Keratinocyte (primary cell): ENCODE data around the gene LEMD1.
"Not testable (repeated sequence)": the region's sequence is repeated elsewhere in the genome, so short reads cannot be mapped to it uniquely, and the experiment has no call there.

ENCODE experiments used
- EZH2 ChIP-seq: IDR thresholded peaks from one replicate; pipeline ENCODE4 v1.6.1; 2012; ENCODE audit warnings: inconsistent platforms, mild to moderate bottlenecking, low read length, moderate library complexity
- TF ChIP-seq, protein P1 (sequence below), 3 experiments: IDR thresholded peaks in 1 of 3; conservative IDR thresholded peaks in 1 of 3; optimal IDR thresholded peaks in 1 of 3; 2 replicates in 2 of 3; 3 replicates in 1 of 3; pipeline versions ENCODE3 to v1.5.1; 2011; ENCODE audit warnings: low read length in 3 of 3, mild to moderate bottlenecking in 3 of 3, moderate library complexity in 2 of 3, control low read depth in 1 of 3, inconsistent platforms in 1 of 3; ENCODE audit not compliant: insufficient read depth in 2 of 3; ENCODE audit errors: extremely low read depth in 1 of 3

DNA sequence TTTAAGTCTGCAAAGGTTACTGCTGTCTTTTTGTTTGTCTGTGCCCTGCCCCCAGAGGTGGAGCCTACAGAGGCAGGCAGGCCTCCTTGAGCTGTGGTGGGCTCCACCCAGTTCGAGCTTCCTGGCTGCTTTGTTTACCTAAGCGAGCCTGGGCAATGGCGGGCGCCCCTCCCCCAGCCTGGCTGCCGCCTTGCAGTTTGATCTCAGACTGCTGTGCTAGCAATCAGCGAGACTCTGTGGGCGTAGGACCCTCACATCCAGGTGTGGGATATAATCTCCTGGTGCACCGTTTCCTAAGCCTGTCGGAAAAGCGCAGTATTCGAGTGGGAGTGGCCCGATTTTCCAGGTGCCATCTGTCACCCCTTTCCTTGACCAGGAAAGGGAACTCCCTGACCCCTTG lies 15.6 kb downstream of the LEMD1 start:
- TF ChIP-seq, protein P1, sequence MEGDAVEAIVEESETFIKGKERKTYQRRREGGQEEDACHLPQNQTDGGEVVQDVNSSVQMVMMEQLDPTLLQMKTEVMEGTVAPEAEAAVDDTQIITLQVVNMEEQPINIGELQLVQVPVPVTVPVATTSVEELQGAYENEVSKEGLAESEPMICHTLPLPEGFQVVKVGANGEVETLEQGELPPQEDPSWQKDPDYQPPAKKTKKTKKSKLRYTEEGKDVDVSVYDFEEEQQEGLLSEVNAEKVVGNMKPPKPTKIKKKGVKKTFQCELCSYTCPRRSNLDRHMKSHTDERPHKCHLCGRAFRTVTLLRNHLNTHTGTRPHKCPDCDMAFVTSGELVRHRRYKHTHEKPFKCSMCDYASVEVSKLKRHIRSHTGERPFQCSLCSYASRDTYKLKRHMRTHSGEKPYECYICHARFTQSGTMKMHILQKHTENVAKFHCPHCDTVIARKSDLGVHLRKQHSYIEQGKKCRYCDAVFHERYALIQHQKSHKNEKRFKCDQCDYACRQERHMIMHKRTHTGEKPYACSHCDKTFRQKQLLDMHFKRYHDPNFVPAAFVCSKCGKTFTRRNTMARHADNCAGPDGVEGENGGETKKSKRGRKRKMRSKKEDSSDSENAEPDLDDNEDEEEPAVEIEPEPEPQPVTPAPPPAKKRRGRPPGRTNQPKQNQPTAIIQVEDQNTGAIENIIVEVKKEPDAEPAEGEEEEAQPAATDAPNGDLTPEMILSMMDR (optimal IDR thresholded peaks at IDR 0.05 in 1 of 3, IDR thresholded peaks at IDR 0.05 in 1 of 3, conservative IDR thresholded peaks at IDR 0.05 in 1 of 3; ENCODE audit: extremely low read depth in 1 of 3, insufficient read depth in 2 of 3, low read length in 3 of 3), result not testable (repeated sequence)
- TF ChIP-seq EZH2, result not testable (repeated sequence)
